RWPE2 (cell line): ENCODE results near the gene MTERF2.

Experiments
- ATAC-seq: fragments of 200-7000 bp; cut with Tn5 transposase; 3 replicates; pipeline ENCODE4 v1.9.1; 2021; ENCODE audit warnings: low read depth
- DNase-seq: peaks from one replicate; pipeline ENCODE4 v3.0.0-alpha.2; 2020; ENCODE audit warnings: low spot score
- H3K27ac ChIP-seq: fragments of 450-650 bp; 2 replicates; pipeline ENCODE4 v1.5.1; 2017; ENCODE audit warnings: mild to moderate bottlenecking; ENCODE audit not compliant: poor library complexity, severe bottlenecking
- H3K27me3 ChIP-seq: fragments of 250-450 bp; sonication (Bioruptor Pico); 2 replicates; pipeline ENCODE4 v1.5.1; 2021; ENCODE audit warnings: mild to moderate bottlenecking, moderate library complexity; ENCODE audit not compliant: insufficient read depth, poor library complexity, severe bottlenecking
- H3K36me3 ChIP-seq: fragments of 250-450 bp; sonication (Bioruptor Pico); 2 replicates; pipeline ENCODE4 v1.5.1; 2020; ENCODE audit warnings: low read depth, mild to moderate bottlenecking, moderate library complexity
- H3K4me1 ChIP-seq: fragments of 250-450 bp; sonication (Bioruptor Pico); 2 replicates; pipeline ENCODE4 v1.5.1; 2021; ENCODE audit warnings: mild to moderate bottlenecking, moderate library complexity; ENCODE audit not compliant: insufficient read depth, poor library complexity, severe bottlenecking
- H3K4me3 ChIP-seq: fragments of 250-450 bp; sonication (Bioruptor Pico); 2 replicates; pipeline ENCODE4 v1.5.1; 2021; ENCODE audit warnings: mild to moderate bottlenecking, moderate library complexity; ENCODE audit not compliant: severe bottlenecking
- H3K9me3 ChIP-seq: fragments of 250-450 bp; sonication (Bioruptor Pico); 2 replicates; pipeline ENCODE4 v1.5.1; 2021; ENCODE audit warnings: mild to moderate bottlenecking, moderate library complexity; ENCODE audit not compliant: severe bottlenecking
- TF ChIP-seq, protein P1 (sequence below): fragments of 450-650 bp; IDR thresholded peaks from one replicate; pipeline ENCODE4 v1.5.1; 2017; ENCODE audit warnings: mild to moderate bottlenecking, moderate library complexity; ENCODE audit not compliant: poor library complexity, severe bottlenecking

The MTERF2 gene

DNA sequence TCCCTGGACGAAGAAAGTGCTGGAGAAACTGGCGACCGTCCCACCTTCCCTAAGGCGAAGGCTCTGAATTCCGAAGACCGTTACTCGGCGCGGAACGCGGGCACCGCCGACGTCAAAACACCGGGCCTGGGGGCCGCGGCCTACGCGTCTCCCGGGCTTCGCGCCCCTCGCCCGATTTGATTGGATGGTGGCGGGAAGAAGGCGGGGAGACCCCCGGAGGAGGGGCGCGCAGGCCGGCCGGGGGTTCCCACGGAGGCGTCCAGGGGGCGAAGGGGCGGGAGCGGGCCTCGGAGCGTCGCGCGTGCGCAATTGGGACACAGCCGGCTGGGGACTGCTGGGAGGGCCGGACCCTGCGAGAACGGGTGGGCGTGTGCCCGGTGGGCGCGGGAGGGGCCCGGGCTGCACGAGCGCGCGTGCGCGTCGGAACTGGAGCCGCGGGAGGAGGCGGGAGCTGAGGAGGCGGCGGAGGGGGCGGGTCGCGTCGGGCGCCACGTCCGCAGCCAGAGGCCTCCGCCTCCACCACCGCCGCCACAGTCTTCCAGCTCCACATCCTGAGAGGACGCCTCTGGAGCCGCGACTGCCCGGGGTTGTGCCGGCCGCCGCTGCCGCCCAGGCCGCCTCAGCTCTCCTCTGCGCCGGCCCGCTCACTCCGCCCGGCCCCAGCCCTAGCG, 31.4 kb downstream of the MTERF2 start, which contains the start of gene TMEM263:
Gene TMEM263, plus strand, starts transcription at position 531 of the 671 bp plus-strand sequence. CDS start 11,210 bp downstream, outside the sequence.
- TF ChIP-seq, protein P1, sequence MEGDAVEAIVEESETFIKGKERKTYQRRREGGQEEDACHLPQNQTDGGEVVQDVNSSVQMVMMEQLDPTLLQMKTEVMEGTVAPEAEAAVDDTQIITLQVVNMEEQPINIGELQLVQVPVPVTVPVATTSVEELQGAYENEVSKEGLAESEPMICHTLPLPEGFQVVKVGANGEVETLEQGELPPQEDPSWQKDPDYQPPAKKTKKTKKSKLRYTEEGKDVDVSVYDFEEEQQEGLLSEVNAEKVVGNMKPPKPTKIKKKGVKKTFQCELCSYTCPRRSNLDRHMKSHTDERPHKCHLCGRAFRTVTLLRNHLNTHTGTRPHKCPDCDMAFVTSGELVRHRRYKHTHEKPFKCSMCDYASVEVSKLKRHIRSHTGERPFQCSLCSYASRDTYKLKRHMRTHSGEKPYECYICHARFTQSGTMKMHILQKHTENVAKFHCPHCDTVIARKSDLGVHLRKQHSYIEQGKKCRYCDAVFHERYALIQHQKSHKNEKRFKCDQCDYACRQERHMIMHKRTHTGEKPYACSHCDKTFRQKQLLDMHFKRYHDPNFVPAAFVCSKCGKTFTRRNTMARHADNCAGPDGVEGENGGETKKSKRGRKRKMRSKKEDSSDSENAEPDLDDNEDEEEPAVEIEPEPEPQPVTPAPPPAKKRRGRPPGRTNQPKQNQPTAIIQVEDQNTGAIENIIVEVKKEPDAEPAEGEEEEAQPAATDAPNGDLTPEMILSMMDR = no peak
- peak within 1 kb of the TSS; percentile 64 for H3K27ac ChIP-seq
- ATAC-seq = peak; percentile 78
- H3K4me3 ChIP-seq = peak within 1 kb of the TSS; percentile 88
- H3K27me3 ChIP-seq = no peaks in the 10 kb centered on the region
- no peaks in the 10 kb centered on the region for H3K9me3 ChIP-seq
- DNase-seq = peak; percentile 83
- peaks cover 14% of the 10 kb centered on the region for H3K36me3 ChIP-seq
- H3K4me1 ChIP-seq = peaks cover 21% of the 10 kb centered on the region

DNA sequence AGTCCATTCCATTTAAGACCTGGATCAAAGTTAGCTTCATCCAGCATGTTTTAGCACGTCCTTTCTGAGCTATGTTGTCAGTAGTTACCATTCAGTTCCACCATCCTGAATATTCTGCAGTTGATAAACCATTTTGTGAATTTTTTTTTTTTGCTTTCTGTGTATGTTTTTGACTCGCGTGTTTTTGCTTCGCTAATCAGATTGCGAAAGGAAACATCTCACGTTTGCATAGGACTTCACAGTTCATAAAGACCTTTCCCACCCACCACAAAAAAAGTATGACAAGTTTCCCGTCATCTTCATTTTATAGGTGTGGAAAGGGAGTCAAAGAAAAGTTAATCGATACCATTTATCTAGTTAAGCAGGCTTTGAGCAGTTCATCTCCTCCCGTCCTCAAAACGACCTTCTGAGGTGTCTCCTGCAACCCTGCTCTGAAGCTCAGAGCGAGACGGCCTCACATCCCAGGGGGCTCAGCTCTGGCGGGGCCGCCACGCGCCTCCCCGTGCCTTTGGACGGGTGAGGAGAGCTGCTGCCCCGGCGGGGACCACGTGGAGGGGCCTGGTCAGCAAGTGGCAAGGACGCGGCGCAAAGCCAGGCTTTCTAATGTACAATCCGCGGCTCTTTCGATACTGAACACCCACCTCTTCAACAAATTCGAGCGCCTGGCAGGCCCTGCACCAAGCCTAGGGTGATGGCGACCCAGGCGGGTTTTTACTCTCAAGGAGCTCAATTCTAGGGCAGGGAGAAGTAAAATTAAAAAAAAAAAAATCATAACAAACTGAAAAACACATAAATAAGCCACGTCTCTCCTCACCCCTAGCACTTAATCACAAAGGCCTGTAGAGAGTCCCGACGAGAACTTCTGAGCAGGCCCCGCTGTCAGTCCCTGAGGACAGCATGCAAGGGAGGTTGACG, 32.2 kb downstream of the MTERF2 start:
- TF ChIP-seq, protein P1 = no peak
- ATAC-seq = no peak
- H3K27me3 ChIP-seq = no peaks in the 10 kb centered on the region
- H3K9me3 ChIP-seq = no peaks in the 10 kb centered on the region
- DNase-seq = peak; percentile 35
- H3K36me3 ChIP-seq = peaks cover 11% of the 10 kb centered on the region
- H3K4me1 ChIP-seq = peaks cover 21% of the 10 kb centered on the region
- H3K4me3 ChIP-seq = peak overlapping the region; percentile 88
- H3K27ac ChIP-seq = peak overlapping the region; percentile 64

DNA sequence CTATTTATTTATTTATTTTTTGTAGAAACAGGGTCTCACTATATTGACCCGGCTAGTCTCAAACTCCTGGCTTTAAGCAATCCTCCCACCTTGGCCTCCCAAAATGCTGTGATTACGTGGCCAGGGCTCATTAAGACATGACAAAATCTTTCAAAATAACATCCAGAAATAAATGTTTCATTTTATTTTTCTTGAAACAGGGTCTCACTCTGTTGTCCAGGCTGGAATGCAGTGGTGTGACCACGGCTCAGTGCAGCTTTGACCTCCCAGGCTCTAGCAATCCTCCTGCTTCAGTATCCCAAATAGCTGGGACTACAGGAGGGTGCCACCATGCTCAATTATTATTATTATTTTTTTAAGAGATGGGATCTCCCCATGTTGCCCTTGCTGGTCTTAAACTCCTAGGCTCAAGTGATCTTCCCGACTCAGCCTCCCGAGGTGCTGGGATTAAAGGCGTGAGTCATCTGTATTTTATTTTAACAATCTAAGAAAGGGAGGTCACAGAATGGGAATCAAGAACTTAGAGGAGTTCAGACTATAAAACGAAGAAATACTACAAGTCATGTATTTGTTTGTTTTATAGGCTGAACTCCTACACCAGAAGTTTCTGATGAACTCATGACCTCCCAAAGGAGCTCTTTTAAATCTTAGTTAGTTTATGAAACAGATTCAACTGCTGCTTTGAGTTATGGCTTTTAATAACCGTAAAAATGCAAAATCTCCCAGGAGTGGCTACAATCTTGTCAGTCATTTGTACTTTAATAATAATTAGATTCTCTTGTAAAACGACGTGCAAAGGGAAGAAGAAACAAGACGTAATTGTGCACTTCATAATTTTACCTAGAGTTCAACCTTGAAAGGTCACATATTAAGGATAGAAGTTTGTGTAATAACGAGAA, 33.3 kb downstream of the MTERF2 start:
- no peak overlapping the region for H3K27ac ChIP-seq
- H3K4me3 ChIP-seq = no peak overlapping the region
- peaks cover 17% of the 10 kb centered on the region for H3K4me1 ChIP-seq
- no peak for ATAC-seq
- H3K36me3 ChIP-seq = peaks cover 5% of the 10 kb centered on the region; the same call in 1 of the 2 replicates
- H3K27me3 ChIP-seq = no peaks in the 10 kb centered on the region
- TF ChIP-seq, protein P1 = no peak
- DNase-seq = no peak
- no peaks in the 10 kb centered on the region for H3K9me3 ChIP-seq

DNA sequence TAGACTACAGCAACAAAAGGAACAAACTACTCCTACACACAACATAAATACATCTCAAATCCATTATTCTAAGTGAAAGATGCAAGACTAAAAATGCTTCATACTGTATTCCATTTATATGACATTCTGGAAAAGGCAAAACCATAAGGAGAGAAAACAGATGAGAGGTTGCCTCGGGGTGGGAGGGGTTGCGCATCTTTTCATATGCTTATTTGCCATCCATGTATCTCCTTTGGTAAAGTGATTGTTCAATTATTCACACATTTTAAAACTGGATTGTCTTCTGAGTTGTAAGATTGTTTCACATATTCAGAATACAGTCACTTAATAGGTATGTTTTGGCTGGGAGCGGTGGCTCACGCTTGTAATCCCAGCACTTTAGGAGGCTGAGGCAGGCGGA, 36.4 kb downstream of the MTERF2 start:
- Histone ChIP-seq H3K4me3 (no peak overlapping the region), H3K27me3 (no peaks in the 10 kb centered on the region), H3K27ac (no peak overlapping the region), H3K36me3 (no peaks in the 10 kb centered on the region), H3K4me1 (peaks cover 4% of the 10 kb centered on the region), H3K9me3 (peaks cover 3% of the 10 kb centered on the region)
- ATAC-seq (no peak), DNase-seq (no peak)
- TF ChIP-seq, protein P1 = no peak
